Spleen (tissue), 7 donors: ENCODE data around the gene UBXN1.

Source experiments
- CTCF ChIP-seq, 11 experiments: fragments of 200-600 bp in 7 of 11; fragments of 450-650 bp in 4 of 11; sonication (generic) in 4 of 11; IDR thresholded peaks in 8 of 11; conservative IDR thresholded peaks in 3 of 11; 1 replicate in 7 of 11; 2 replicates in 4 of 11; pipeline versions ENCODE4 v1.4.0 to v1.8.0; 2016 to 2021; ENCODE audit warnings: antibody characterized with exemption in 11 of 11, inconsistent platforms in 4 of 11, mild to moderate bottlenecking in 1 of 11
- POLR2A ChIP-seq, 3 donors: fragments of 450-650 bp; IDR thresholded peaks; one replicate each; pipeline ENCODE4 v1.5.1; 2017; ENCODE audit warnings: antibody characterized with exemption in 3 of 3, mild to moderate bottlenecking in 1 of 3
- donor health status: DM: no; HTN: no; CAD: no; lungs with moderate emphysema.
- donor health status: DM: no; HTN: no; CAD: no.
- donor health status: DM: no; HTN: no; CAD: no.

GRCh38 chr11:62705413-62705812 is 26.5 kb upstream of the UBXN1 start:
- TF ChIP-seq POLR2A (IDR thresholded peaks at IDR 0.05): no peak
- TF ChIP-seq CTCF (IDR thresholded peaks at IDR 0.05 in 8 of 11, conservative IDR thresholded peaks at IDR 0.05 in 3 of 11): no peak
